SW480 (cell line): ENCODE measurements around the gene CYBA.
"Not testable (repeated sequence)": the region's sequence is repeated elsewhere in the genome, so short reads cannot be mapped to it uniquely, and the experiment has no call there.

ENCODE experiments used
- DNase-seq: peaks from one replicate; pipeline ENCODE4 v3.0.0-alpha.2; 2016; ENCODE audit warnings: low spot score

Gene CYBA

DNA sequence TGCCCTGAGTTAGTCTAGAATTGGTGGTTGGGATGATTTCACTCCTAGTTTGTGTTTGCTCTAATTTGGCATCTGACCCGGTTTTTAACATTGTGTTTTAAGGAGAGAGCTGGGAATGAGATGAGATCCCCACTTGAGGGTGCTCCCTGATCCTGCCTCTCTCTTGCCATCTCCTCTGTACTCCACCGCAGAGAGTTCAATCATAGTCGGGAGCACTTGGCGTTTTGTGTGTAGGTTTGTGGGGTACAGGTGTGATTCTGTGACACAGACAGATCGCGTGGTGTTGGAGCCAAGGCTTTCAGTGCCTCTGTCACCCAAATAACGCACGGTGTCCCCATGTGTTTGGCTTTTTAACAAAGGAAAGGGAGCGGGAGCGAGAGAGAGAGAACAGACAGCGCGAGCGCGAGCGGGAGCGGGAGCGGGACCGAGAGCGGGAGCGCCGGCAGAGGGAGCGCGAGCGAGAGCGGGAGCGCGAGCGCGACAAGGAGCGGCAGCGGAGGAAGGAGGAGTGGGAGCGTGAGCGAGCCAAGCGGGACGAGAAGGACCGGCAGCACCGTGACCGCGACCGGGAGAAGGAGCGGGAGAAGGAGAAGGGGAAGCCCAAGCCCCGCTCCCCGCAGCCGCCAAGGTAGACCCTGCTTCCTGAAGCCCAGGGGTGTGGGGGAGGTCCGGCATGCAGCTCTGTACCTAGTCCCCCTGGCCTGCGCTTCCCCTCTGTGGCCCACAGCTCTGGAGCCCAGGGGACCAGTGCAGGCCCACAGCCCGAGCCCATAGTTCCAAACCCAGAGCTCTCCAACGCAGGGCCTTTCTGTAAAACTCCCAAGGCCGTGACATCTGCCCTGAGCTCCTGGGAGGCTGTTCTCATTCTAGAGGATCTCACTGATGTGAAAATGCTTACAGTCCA lies 39.7 kb downstream of the CYBA start:
- DNase-seq, result no peak

DNA sequence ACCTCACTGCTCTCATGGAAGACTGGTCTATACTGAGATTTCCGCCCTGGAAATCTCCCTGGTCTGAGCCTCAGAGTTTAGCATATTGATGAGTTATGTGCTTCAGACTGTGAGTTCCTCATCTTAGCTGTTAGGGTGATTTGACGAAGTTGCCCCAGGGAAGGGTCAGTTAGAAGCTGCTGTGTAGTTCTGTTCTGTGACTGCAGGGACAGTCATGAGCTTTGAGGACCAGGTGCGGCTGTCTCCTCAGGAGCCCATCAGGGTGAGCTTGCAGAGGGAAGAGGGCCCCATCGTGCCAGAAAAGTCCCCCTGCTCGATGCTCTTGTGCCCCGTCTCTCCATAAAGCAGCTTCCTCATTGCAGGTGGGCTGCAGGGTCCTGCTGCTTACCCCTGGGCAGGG lies 40.8 kb downstream of the CYBA start:
- DNase-seq, result no peak

GRCh38 chr16:88609426-88609825 lies 41.4 kb downstream of the CYBA start:
- not testable (repeated sequence) for DNase-seq

DNA sequence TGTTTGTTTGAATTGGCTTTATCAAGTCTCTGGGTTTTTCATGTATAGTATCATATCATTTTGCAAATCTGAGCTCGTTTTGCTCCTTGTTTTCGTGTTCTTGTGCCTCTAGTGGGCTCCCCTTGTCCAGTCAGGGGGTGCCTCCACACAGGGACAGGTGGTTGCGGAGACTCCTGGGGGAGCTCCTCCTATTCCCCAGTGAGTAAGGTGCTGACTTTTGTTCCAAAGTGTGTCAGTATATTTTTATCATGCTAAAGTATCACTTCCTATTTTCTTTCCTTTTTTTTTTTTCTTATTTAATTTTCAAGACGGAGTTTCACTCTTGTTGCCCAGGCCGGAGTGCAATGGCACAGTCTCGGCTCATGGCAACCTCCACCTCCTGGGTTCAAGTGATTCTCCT lies 42.8 kb downstream of the CYBA start:
- no peak for DNase-seq

DNA sequence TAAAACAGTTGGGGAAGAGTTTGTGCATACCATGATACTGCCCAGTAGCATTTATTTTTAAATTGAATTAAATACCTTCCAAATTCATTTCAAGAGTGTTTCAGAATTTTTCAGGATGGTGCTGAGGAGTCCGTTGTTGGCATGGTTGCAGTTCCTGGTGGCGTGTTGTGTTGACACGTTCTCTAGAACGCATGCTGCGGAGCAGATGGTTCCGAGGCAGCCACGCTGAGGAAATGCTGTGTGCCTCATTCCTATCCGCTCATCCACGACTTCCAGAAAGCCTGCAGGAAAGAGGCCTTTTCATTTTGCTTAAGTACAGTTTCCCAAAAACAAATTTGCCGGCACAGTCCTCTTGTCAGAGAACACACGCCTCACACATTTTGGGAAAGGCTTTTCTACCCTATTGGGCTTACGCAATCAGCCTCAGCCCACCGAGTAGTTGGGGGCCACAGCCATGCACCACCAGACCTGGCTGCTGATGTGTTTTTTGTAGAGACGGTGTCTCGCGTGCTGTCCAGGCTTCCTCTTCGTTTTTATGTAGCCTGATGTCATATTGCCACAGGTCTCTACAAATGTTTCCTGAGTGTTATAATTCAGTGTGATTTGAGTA lies 44.6 kb downstream of the CYBA start:
- no peak for DNase-seq

DNA sequence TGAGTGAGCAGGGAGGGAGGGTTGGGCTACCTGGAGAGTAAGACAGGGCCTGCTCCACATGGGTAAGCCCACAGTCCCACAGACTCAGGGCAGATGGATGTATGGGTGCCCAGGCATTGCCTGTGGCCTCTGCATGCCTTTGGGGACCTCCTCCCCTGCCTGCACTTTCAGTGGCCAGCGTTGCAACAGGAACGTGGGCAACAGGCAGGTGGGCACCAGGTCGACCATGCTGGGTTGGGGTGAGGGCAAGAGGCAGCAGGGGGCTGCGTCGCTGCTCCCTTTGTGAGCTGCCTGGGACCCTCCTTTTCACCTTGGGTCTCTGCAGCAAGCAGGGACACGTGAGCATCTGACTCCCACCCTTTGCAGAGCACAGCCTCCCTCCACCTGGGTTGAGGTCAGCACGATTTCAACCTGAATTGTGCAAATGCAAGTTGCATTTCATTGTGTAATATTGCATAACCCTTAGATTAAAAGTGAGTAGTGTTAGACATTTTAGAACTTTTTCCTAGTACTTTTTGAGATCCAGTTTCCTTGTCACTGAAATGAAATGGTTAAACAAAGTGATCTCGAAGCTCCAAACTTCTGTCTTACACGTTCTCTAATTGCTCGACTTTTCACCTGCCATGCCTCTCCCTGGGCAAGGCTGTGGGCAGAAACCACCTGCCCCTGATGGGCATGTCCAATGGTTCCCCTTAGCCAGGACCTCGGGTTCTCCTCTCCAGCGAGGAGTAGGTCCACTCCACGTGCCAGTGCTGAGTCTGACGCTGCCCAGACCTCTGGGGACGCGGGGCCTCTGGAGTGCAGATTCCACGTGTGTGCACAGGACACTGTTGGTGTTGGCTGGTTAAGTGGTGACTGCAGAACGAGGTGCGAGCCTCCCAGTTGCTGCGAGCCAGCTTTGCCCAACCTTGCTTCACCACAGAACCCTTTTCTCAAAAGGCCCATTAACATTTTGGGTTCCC lies 45.4 kb downstream of the CYBA start:
- no peak for DNase-seq

DNA sequence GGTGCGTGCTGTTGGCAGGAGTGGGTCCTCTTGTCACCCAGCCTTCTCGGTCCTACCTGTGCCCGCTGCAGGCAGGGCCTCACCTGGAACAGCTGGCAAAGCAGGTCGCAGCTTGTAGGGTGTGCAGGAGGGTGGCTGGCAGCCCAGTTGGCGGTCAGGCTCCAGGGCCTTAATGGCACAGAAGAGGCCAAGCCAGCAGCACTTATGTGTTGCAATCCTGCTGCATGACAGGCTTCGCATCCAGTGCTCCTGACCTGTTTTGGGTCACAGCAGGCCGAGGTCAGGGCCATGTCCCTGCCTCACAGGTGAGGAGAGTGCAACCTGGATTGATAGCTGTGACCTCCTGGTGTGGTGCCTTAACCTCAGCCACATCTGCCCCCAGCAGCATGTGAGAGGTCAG lies 48.8 kb downstream of the CYBA start:
- no peak for DNase-seq

DNA sequence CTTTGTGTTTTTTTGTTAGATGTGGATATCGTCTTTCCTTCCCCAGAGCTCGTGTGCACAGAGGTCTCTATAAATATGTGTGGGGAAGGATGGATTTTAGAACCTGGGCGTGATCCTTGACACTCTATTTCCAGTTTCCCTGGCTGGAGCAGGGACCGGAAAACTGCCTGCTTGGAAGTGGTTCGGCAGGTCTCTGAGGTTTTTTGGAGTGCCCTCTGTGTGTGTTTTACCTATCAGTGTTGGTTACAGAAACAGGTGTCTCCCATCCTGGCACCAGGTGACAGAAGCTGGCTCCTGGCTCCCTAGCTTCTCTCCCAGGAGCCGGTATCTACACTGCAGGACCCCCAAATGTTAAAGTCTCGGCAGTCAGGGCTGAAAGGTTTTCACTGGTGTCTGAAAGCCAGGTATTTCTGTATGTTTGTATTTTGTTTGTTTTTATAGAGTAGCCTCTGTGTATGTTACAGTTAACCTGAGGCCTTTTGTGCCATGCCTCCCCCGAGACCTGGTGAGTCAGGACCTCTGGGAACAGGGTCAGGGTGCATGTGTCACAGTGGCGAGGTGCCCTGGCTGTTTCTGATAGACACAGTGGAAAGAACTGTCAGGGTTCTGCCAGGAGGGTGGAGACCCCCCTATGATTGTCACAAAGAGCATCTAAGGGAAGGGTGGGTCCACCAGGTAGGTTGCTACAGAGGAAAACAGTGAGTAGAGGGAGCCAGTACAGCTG lies 49.4 kb downstream of the CYBA start:
- no peak for DNase-seq

DNA sequence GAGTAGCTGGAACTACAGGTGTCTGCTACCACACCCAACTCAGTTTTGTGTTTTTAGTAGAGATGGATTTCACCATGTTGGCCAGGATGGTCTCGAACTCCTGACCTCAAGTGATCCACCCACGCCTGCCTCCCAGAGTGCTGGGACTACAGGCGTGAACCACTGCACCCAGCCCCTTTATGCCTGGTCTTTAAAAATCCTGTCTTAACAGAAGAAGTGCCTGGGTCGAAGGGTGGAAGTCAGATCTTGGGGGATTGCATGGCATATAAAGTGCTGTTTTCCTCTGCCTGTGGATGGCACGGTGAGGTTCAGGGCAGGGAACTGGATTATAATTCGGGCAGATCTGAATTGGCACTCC lies 50.3 kb downstream of the CYBA start:
- no peak for DNase-seq

- no peak for DNase-seq
These were observed 50.9 kb downstream of the CYBA start for GRCh38 chr16:88599825-88600538.

DNA sequence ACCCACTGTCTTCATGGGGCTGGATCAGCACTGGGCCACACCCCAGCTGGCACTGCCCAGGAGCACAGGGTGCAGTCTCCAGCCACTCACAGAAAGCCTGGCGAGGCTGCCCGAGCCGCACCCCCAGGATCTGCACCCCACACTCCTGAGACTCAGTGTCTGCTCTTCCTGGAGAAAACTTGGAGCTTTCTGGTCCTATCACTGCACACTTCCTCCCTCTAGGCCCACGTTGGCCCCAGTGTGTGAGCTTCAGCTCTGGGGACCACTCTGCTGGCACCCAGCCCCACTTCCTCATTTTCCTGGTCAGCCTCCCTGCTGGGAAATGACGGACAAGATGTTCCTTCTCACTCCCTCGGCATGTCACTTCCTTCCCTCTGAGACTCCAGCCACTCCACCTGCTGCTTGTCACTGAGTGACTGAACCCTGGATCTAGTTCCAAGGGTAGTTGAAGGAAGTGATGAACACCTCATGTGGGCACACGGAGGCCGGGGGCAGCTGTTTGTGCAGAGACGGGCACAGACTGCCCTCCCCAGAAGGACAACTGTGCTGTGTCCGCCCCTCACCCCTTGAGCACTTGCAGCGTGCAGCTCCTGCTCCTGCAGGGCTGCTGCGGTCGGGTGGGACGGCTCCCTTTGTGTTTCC lies 51.6 kb downstream of the CYBA start:
- no peak for DNase-seq

DNA sequence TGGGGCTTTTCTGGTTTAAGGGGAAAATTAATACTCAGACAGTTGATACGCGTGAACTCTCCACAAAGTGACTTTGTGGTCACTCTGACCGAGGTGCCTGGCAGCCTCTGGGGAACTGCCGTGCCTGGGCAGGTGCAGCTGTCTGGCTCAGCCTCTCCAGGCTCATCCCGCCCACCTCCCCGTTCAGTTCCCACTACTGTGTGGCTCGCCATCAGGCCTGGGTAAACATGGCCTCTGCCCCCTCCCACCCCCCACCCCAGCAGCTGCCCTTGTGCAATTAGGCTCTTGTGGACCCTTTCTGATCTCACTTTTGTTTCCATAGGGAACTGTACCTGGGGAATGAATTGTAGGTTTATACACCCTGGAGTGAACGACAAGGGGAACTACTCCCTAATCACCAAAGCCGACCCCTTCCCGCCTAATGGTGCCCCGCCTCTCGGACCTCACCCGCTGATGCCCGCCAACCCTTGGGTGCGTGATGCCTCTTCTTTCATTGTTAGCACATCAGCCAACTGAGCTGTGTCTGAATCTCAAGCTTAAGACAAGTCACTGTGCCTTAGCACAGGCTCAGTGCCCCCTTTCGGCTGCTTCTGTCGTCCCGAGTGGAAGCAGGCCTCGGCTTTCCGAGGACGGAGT lies 52.9 kb downstream of the CYBA start:
- DNase-seq, result no peak

GRCh38 chr16:88596483-88596882 lies 54.4 kb downstream of the CYBA start:
- no peak for DNase-seq

DNA sequence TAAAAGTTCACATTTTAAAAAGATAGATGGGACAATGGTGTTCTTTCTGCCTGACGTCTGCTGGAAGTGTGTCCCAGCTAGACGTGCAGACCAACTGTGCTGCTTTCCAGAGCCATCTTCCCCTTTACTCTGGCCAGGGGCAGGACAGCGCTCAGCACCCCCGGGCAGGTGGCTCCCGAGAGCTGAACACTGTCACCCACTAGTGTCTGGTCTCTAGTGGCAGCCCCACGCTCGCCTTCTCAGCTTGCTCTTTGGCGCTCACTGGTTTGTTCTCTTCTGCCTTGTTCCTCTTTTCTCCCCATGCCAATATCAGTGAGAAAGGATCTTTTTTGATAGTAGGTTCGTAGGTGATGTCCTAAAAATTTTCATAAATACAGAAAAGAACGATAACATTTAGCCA lies 54.9 kb downstream of the CYBA start:
- DNase-seq, result no peak

GRCh38 chr16:88595101-88595500 lies 55.8 kb downstream of the CYBA start:
- no peak for DNase-seq

DNA sequence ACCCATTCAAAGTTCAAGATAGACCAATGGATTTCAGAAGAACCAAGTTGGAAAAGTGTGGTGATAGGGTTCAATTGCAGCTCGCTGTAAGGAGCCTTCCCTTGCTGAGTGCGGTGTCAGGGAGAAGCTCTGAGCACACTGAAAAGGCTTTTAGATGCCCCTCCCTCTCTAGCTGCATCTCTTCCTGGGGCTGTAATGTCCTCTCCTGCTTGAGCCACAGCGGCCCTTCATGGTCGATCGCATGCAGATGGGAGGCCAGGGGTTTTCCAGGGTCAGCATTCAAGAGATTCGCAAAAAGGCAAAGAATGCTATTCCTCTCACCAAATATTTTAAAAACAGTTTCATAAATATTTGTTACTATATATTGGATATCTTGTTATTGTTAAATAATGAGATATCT lies 56.9 kb downstream of the CYBA start:
- no peak for DNase-seq

DNA sequence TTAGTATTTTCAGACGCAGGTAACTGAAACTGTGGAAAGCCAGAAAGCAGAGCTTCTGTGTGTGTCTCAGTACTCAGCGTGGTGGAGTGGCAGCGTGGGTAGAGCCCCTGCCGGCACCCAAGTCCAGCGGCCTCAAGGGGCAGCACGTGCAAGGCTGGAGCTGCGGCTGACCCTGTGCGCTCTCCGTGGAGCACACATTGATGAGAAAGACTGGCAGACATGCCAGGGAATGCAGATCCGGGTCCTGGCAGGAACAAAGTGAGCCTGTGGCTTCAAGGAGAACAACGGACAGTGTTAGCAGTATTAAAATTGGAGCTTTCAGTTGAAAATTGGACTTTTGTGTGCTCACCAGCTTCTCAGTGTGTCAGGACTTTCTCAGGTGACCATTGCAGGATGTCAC lies 57.4 kb downstream of the CYBA start:
- no peak for DNase-seq
